GM21367 (cell line): ENCODE data around the gene ZP2.
"Not testable (repeated sequence)": the region's sequence is repeated elsewhere in the genome, so short reads cannot be mapped to it uniquely, and the experiment has no call there.

Experiments used
- ATAC-seq: cut with Tn5 transposase; IDR thresholded peaks from one replicate; pipeline ENCODE4 v1.9.1; 2021; ENCODE audit not compliant: unreplicated experiment

The ZP2 gene

GRCh38 chr16:21153124-21153729 is 58.1 kb downstream of the ZP2 start:
- ATAC-seq: not testable (repeated sequence)

DNA sequence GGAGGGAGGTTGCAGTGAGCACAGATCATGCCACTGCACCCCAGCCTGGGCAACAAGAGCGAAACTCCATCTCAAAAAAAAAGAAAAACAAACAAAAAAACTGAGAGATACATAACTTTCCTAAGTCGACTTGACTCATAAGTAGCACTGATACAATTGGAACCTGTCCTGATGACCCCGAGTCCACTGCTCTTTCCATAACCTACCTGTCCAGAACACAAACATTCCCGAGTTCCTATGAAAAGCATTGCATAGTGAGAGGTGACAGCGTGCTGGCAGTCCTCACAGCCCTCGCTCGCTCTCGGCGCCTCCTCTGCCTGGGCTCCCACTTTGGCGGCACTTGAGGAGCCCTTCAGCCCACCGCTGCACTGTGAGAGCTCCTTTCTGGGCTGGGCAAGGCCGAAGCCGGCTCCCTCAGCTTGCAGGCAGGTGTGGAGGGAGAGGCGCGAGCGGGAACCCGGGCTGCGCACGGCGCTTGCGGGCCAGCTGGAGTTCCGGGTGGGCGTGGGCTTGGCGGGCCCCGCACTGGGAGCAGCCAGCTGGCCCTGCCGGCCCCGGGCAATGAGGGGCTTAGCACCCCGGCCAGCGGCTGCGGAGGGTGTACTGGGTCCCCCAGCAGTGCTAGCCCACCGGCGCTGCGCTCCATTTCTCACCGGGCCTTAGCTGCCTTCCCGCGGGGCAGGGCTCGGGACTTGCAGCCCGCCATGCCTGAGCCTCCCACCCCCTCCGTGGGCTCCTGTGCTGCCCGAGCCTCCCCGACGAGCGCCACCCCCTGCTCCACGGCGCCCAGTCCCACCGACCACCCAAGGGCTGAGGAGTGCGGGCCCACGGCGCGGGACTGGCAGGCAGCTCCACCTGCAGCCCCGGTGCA is 59.0 kb downstream of the ZP2 start:
- not testable (repeated sequence) for ATAC-seq

GRCh38 chr16:21150375-21151001 is 60.9 kb downstream of the ZP2 start, which contains the start of gene DNAH3:
TSS of gene DNAH3 (minus strand) at chr16:21150846. CDS start at chr16:21150319, 527 bp downstream.
- ATAC-seq: no peak
